Activated T-helper 1 cell treated with Interleukin-2 at 50 U/mL for 16 hours (primary cell): ENCODE data around the gene H1-8.

ENCODE experiments used
- DNase-seq: peaks from one replicate; pipeline ENCODE4 v3.0.0-alpha.2; 2020; ENCODE audit warnings: low read depth

The H1-8 gene

GRCh38 chr3:129556358-129556695 lies 13.4 kb downstream of the H1-8 start:
- no peak for DNase-seq

GRCh38 chr3:129556890-129557547 lies 14.0 kb downstream of the H1-8 start:
- DNase-seq: no peak

DNA sequence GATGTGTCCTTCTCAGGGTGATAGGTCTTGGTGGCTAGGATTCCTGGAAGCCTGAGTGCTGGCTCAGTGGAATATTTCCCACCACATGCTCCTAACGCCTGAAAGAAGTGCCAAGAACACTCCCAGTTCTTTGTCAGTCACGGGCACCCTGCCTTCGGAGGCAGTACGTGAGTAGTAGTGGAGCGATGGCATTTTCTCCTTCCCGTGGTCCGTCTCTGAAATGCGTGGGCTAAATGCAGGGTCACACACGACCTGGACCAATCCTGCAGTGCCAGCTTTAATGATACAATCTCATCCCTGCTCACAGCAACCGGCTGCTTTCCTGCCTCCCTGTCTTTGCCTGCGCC lies 14.5 kb downstream of the H1-8 start:
- no peak for DNase-seq

DNA sequence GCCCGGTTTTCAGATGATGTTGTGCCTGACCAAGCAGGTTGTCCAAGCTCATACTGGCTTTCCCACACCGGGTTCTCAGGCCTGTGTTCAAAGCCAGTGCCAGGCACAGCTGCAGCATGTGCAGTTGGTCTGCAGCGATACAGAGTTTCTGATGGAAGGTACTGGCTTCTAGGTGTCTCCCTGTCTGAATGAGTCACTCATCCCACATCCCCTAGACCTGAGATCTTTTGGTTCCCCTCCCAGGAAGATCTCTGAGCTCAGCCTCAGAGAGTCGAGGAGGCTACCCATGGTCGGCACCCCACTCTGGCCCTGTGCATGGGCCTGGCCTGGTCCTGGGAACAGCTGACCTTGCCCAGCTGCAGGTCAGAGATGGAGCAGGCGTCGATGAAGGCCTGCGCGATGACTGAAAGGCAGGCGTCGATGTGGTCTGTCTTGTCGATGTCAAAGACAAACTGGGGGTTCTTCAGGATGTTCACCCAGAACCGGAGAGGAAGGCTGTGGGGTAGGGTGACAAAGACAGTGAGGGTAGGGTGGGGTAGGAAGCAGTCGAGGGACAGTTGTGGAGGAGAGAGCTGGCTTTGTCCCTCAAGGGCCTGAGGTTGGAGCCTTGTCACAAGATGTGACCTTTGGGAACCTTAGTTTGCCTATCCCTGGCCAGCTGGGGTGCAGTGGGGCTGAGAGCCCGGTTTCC lies 15.3 kb downstream of the H1-8 start:
- no peak for DNase-seq

- no peak for DNase-seq
These were observed 16.0 kb downstream of the H1-8 start for GRCh38 chr3:129558772-129559564.

DNA sequence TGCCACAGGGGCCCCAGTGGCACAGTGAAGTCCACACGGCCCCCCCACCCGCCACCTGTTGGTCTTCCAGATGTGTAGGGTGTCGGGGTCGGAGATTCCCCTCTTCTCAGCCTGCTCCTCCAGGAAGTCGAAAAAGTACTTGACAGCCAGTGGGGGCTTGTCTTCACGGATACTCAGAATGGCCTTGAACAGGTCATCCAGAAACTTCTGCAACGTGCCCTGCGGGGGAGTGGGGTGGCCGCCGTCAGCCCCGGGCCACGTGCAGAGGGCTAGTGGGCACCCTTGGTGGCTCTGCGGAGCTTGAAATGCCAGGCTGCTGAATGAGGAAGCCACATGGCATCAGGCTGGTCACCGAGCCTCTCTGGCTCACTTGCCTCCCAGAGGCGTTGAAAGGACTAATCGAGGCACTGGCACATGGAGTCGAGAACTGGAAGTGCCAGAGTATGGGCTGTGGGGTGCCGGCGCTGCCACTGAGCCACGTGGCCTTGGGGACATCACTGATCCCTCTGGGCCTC lies 16.6 kb downstream of the H1-8 start:
- no peak for DNase-seq

DNA sequence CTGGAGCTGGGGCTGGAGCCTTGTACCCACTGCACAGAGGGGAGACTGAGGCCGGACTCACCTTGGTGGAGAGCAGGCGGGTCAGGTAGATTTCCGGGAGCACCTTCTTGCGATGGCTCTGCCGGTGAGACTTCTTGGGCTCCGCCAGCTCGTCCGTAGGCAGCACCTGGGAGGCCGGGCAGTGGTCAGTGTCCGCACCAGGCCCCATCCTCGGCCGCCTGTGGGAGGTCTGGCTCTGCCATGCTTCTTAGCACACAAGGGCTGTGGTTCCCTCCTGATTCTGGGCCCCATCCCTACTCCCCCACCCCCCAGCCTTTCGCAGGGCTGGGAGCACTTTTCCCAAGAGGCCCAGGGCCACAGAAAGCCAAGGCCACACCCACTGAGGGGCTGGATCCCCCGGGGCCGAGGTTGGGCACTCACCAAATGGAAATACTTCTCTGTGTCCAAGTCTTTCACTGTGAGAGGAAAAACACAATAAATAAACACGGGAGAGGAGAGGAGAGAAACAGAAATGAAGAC lies 17.4 kb downstream of the H1-8 start:
- no peak for DNase-seq

DNA sequence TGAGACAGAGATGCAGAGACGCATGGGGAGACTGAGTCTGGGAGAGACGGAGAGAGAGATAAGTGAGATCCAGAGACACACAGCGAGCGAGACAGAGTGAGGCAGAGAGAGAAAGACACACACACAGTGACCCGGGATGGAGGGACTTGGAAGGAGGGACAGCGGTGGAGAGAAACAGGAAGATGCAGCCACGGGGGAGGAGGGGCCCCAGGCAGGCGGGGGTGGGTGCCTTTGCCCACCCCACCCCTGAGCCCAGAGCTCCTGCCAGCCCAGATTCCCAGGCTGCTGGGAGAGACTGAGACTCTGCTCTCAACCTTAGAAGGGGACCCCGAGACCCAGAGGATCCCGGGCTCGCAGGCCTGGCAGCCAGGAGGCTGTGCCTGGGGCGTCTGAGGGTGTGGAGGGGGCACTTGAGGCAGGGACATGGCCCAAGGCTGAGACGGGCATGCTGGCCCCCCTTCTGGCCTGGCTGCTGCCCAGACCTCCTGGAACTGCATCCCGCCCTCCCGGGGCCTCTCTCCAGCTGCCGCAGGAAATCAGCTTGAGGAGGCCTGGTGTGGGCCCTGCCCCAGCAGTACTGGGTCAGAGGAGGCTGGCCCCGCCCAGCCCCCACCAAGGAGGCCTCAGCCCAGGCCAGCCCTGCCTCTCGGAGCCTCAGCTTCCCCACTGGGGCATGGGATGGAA lies 18.1 kb downstream of the H1-8 start:
- DNase-seq: no peak

GRCh38 chr3:129561619-129562248 lies 18.8 kb downstream of the H1-8 start:
- DNase-seq: no peak

DNA sequence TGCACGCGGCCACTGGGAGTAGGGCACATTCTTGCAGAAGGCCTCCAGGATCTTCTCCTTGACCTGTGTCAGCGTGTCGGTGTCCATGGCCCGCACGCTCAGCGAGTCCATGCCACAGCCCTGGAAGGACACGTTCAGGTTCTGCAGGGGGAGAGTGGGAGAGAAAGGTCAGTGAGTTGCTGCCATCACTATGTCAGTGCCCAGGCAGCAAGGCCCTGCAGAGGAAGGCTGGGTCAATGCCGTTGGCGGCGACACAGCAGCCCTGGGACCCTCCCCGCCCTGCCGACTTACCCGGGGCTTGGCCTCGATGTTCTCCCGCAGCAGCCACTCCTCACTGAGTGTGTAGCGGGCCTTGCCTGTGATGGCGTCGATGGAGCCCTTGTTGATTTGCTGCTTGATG lies 19.8 kb downstream of the H1-8 start:
- no peak for DNase-seq

- DNase-seq: no peak
These were observed 20.4 kb downstream of the H1-8 start for GRCh38 chr3:129563332-129563731.

GRCh38 chr3:129563850-129564535 lies 21.0 kb downstream of the H1-8 start:
- no peak for DNase-seq

DNA sequence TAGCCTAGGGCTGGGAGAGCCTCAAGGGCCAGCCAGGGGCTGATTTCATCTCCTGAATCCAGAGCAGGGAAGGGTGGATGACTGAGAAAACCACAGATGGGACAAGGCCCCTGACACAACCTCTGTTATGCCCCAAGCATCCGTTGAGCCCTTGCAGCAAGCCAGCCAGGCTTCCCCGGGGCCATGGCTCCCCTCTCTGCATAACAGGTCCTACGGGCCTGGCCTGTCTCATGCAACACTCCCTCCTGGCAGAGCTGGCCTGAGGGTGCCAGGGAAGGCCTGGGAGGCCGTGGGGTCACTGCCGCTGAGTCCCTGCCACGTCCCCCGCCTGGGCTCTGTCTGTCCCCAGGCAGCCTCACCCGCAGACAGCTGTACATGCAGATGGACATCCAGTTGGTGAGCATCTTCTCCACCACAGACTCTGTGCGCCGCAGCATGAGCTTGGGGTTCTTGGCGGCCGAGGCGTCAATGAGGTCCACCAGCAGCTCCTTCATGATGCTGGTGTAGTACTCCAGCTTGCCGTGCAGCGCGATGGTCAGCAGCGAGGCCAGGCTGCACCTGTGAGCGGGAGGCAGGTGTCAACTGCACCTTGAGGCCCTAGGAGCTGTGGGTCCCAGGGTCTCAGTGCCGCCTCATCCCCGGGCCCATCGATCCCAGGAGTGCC lies 22.1 kb downstream of the H1-8 start:
- DNase-seq: no peak

DNA sequence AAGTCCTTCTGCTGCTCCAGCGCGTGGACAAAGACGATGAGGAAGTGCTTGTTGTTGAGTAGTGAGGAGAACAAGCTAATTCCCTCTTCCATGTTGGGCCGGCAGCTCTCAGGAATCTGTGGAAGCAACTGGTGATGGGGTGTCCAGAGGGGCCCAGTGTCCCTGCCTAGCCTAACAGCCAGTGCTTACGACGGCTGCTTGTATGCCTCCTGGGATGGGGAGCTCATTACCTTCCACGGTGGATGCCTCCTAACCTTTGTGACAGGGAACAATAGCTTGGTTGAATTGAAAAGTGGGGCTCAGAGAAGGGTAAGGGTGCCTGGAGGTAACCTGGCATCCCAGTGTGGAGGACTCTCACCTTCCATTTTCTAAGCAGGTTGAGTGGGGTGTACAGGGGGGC lies 22.9 kb downstream of the H1-8 start:
- DNase-seq: no peak

- DNase-seq: no peak
These were observed 24.3 kb downstream of the H1-8 start for GRCh38 chr3:129567176-129567705.

DNA sequence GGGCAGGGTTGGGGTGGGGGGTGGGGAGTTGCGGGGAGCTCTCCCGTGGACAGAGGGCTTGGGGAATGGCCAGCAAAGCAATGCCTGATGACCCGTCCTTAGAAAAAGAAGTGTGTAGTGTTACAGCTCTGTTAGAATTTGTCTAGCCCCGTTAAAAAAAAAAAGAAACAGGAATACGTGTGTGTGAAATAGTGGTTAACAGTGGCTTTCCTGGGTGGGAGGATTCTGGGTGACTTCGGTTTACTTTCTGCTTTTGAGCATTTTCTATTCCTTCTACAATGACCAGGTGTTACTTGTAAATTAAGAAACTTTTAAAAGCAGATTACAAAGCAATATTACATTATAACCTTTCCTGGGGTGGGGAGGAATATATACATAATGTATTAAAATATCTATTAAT lies 25.0 kb downstream of the H1-8 start:
- no peak for DNase-seq

DNA sequence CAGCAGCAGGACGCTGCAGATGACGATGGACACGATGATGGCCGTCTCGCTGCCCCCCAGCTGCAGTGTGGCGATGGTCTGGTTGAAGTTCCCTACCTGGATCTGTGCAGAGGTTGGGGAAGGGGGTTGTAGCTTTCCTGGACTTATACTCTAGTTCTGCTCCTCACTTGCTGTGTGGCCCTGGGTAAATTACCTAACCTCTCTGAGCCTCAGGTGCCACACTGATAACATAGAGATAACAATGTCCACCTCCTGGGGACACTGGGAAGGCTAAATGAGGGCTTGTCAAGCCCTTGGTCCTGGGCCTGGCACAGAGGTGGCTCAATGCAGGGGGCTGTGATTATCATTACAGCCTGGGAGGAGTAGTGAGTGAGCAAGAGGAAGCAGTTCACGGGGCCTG lies 26.9 kb downstream of the H1-8 start:
- no peak for DNase-seq

DNA sequence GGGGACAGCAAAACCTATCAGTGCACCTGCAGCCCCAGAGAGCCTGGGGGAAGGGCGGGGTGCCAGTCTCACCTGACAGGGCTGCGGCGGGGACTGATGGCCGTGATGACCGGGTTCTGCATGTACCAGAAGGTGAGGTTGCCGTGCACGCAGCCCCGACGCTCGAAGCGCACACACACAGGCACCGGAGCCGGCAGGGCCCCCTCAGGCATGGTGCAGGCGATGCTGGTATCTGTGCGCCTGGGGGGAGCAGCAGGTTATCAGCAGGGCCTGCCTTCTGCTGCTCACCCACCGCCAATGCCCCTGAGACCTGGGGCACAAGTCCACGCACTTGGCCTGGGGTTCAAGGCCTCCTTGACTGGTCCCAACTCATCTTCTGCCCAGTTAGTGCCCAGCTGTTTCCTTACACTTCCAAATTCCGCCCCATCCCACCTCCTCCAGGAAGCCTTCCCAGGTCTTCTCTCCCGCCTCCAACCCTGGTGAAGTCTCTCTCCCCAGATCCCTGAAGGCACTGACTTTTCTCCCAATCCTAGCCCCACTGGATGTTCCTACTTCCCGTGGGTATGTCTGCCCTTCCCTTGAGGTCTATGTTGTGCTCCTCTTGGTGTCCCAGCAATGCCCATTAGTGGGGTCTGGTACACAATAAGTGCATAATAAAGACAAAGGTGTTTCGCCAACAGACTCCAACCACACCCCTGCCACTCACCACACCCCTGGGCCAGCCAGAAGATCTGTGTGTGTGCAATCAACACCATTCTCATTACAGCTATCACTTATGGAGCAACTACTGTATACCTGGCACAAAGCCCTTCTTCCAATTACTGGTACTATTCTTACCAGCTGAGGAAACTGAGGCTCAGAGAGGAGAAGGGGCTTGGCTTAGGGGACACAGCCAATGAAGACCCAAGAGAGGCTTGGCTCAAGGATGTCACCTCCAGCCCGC lies 28.9 kb downstream of the H1-8 start:
- no peak for DNase-seq

DNA sequence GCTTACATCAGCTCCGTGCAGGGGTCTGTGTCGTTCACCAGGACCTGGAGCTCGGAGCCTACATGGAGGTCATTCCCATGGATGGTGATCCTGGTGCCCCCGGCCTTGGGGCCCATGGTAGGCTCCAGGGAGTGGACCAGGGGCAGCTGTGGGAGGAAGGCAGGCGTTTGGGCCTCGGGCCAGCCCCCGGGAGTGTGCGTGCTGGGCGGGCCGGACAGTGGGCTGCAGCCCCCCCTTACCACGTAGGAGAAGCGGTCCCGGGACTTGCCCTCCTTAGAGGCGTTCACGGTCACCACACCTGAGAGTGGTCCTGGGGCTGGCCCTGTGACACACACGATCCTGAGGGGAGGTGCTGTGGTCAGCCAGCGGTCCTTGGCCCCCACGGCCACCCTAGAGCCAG lies 29.6 kb downstream of the H1-8 start:
- DNase-seq: no peak
